ENCODE results near the gene UNC13D.
"Not testable (repeated sequence)": the region's sequence is repeated elsewhere in the genome, so short reads cannot be mapped to it uniquely, and the experiment has no call there.

- TF ChIP-seq, protein P1, sequence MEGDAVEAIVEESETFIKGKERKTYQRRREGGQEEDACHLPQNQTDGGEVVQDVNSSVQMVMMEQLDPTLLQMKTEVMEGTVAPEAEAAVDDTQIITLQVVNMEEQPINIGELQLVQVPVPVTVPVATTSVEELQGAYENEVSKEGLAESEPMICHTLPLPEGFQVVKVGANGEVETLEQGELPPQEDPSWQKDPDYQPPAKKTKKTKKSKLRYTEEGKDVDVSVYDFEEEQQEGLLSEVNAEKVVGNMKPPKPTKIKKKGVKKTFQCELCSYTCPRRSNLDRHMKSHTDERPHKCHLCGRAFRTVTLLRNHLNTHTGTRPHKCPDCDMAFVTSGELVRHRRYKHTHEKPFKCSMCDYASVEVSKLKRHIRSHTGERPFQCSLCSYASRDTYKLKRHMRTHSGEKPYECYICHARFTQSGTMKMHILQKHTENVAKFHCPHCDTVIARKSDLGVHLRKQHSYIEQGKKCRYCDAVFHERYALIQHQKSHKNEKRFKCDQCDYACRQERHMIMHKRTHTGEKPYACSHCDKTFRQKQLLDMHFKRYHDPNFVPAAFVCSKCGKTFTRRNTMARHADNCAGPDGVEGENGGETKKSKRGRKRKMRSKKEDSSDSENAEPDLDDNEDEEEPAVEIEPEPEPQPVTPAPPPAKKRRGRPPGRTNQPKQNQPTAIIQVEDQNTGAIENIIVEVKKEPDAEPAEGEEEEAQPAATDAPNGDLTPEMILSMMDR (IDR thresholded peaks at IDR 0.05; ENCODE audit: insufficient read depth, low read depth, low read length): not testable (repeated sequence)
- not testable (repeated sequence) for TF ChIP-seq EZH2 (IDR thresholded peaks at IDR 0.05; ENCODE audit: insufficient read depth, low read length)
These were observed 65.9 kb downstream of the UNC13D start for GRCh38 chr17:75778066-75778860.
